HG03097 (cell line): ENCODE results near the gene SGTA.

Experiments
- ATAC-seq: cut with Tn5 transposase; IDR thresholded peaks from one replicate; pipeline ENCODE4 v1.9.1; 2021; ENCODE audit not compliant: unreplicated experiment, low FRiP score

The SGTA gene

DNA sequence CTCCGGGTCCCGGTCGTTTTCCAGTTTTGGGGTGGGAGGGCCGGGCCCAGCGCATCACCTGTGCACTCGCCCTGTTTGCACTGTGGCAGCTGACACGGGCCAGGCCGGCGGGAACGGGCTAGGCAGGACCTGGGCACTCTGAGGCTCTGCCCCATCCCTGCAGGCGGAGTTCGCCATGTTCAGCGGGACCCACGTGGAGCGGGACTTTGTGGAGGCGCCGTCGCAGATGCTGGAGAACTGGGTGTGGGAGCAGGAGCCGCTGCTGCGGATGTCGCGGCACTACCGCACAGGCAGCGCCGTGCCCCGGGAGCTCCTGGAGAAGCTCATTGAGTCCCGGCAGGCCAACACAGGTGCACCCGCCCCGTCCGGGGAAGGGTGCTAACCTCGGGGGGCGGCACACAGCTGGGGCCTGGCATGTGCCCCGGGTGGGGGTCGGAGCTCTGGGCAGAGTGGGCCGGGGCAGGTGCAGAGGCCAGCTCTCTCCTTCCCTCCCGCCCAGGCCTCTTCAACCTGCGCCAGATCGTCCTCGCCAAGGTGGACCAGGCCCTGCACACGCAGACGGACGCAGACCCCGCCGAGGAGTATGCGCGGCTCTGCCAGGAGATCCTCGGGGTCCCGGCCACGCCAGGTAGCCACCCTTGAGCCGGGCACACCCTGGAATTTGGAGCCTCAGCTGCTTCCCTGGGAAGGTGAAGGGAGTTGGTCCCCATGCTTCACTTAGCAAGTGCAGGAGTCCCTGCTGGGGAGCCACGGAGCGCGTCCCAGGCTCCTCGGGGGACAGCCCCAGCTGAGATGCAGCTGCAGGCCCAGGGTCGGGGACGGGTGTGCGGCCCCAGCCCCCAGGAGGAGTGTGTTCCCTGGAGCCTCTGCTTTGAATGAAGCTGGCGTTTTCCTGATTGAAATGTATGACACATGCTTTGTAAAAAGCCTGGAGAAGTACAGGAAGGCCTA lies 27.3 kb upstream of the SGTA start:
- no peak for ATAC-seq

DNA sequence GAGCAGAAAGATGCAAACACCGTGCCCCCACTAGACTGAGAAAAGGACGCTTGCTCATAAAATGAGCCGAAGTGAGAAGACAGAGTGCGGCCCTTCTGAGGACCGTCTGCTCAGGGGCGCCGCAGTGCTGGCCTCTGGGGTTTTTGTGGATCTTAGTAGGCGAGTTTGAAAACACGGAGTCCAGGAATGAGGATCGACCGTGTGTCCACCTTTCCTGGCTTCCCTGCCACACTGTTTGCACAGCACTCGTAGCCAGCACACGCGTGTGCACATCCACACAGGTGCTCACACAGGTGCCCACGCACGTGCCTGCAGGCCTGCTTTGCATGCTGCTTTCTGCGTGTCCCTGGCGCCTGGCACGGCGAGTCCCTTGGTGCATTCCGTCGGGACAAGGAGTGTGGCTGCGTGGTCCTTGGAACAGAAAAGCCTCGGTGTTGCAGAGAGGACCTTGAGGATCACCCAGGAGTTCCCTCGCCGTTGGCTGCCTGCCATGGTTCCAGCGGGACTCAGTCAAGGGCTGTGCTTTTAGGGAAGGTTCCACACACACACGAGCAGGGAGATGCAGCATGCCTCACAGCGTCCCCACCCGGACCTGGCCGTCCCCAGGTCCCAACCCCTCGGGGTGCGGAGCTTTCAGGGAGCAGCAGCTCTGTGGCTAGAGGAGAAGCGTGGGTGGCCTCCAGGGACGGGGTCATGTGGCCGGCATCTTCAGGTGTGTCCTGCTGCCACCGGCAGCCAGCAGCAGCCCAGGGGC lies 26.5 kb upstream of the SGTA start:
- no peak for ATAC-seq

DNA sequence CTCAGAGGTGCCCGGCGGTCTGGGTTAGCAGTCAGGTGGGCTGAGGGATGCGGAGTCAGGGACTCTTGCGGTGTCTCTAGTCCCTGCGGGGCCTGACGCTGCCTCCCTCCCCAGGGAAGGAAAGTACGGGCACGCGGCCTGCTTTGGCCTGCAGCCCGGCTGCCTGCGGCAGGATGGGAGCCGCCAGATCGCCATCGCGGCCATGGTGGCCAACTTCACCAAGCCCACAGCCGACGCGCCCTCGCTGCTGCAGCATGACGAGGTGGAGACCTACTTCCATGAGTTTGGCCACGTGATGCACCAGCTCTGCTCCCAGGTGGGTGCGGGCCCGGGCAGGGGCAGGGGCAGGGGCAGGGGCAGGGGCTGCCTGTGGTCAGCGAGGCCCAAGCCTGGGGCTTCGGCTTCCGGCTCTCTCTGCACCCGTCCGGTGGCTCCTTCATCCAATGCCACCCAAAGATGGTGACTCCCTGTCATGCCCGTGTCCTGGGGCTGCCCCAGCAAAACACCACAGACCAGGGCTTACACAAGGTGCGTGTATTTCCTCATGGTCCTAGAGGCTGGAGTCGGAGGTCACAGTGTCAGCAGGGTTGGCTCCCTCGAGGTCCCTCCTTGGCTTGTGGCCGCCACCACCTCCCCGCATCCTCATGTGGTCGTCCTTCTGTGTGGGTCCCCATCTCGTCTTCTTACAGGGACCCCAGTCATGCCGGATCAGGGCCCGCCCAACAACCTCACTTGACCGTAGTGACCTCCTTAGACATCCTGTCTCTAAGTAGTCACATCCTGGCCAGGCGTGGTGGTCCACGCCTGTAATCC lies 25.3 kb upstream of the SGTA start:
- ATAC-seq: no peak

DNA sequence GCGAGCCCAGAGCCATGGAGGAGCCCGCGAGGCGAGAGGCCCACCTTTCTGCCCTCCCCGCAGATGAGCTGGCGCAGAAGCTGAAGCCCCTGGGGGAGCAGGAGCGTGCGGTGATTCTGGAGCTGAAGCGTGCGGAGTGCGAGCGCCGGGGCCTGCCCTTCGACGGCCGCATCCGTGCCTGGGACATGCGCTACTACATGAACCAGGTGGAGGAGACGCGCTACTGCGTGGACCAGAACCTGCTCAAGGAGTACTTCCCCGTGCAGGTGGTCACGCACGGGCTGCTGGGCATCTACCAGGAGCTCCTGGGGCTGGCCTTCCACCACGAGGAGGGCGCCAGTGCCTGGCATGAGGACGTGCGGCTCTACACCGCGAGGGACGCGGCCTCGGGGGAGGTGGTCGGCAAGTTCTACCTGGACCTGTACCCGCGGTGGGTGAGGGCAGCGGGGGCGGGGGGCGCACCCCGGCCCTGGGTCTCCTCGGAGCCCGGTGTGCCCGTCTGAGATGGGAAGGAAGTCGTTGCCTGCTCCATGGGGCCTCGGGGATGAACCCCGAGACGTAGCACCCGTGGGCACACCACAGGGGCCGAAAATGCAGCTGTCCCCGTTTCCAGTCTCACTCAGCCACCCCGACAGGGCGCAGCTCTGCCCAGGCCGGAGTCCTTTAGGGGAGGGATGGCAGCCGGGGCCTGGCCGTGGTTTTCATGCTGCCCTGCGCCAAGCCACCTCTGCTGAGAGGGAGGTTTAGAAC lies 24.5 kb upstream of the SGTA start:
- no peak for ATAC-seq

DNA sequence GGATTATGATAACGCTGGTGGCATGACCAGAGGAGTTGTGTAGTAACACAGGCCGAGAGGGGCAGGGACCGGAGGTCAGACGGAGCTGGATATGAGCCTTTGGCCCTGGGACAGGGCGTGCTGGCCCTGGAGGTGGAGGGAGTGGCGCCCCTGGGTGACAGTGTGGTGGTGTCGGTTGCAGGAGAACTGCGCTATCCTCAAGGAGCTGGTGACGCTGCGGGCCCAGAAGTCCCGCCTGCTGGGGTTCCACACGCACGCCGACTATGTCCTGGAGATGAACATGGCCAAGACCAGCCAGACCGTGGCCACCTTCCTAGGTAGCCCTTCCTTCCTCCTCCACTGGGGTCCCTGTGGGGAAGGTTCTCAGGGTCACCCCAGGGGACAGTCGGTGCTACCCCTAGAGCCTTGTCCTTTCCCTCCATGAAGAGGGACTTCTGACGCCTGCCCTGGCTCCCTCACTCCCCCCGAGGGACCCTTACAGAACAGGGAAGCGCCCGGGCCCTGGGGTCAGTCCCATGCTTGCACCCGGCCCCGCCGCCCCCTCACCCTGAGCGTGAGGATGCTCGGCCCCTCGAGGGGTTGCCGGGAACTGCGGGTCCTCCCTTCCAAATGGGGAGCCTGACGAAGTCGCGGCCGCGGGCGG lies 23.8 kb upstream of the SGTA start:
- no peak for ATAC-seq

DNA sequence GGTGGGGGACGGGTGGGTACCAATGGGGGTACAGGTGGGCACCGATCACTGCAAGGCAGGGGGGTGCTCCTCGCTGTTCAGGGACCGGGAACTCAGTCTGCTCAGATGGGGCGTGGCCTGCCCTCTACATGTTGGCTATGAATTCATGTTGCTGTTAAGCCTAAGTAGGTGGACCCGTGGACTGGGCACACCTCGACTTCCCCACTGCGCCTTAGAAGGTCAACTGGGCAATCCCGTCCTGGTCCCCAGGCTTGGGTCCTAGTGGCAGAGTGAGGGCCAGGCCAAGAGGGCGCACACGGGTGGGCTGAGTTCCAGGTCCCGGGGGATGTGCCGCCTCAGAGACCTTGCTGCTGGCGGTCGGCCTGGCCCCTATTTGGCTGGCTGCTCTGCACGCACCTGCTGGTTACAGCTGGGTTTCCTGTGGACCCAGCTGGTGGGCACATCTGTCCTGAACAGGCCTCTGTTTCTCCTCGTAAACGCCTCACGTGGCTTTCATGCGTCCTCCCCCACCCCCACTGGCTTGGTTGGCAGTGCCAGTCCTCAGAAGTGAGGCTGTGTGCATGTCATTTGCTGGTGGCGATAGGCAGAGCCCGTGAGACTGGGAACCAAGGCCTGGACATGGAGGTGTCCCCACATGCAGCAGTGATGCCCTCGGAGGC lies 23.0 kb upstream of the SGTA start:
- ATAC-seq: no peak

DNA sequence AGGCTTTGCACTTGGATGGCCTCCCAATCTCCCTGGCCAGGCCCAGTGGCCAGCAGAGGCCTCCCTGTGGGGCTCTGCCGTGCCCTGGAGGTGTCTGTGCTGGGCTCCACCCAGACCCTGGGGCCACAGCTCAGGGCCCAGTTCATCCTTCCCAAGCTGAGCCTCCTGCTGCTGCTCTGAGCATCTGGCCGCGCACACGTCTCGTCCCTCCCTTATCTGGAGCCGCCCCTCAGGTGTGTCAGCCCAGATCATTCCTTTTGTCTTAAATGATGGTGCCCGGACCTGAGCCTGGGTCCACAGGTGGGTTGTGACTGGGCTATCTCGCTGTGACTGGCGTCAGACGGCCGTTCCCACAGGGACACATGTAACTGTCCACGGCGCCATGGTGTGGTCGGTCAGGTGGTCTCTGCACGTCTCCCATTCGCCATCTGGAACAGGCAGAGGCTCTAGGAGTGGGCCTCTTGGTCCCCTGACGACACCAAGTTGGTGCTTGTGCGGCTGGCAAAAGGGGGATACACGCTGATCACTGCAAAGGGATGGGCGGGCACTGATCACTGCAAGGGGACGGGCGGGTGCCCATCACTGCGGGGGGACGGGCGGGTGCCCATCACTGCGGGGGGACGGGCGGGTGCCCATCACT lies 22.3 kb upstream of the SGTA start:
- ATAC-seq: no peak

DNA sequence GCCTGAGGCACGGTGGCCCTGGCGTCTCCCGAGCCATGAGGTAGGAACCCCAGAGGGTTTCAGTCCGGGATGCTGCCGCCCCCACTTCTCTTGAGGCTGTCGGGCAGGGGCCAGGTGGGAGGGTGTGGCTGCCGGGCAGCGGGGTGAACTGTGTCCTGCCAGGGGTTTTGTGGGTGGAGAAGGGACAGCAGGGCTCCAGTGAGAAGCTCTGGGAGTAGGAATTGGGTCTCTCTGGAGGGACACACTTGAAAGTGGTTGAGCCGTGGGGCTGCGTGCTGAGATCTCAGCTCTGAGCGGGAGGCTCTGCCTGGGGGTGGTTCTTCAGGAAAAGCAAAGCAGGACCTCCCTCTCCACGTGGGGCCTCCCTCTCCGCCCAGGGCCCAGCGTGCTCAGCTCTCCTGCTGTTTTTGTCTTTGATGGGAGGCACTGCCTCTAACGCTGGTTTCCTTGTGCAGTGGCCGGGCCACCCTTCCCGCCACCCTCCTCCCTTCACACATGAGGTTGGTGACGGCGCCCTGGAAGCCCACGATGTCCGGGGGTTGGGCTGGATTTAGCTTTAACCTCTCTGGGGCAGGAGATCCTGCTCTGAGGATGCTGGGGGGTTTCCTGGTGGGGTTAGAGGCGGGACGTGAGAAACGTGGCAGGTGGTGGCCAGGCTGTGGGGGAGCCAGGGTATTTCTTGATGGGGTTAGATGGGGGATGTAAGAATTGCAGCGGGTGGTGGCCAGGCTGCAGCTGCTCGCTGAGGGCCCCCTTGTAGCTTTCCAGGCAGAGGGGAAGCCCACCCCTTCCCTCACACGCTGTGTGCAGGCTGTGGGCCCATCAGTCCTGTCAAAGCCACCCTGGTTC lies 21.3 kb upstream of the SGTA start:
- no peak for ATAC-seq

DNA sequence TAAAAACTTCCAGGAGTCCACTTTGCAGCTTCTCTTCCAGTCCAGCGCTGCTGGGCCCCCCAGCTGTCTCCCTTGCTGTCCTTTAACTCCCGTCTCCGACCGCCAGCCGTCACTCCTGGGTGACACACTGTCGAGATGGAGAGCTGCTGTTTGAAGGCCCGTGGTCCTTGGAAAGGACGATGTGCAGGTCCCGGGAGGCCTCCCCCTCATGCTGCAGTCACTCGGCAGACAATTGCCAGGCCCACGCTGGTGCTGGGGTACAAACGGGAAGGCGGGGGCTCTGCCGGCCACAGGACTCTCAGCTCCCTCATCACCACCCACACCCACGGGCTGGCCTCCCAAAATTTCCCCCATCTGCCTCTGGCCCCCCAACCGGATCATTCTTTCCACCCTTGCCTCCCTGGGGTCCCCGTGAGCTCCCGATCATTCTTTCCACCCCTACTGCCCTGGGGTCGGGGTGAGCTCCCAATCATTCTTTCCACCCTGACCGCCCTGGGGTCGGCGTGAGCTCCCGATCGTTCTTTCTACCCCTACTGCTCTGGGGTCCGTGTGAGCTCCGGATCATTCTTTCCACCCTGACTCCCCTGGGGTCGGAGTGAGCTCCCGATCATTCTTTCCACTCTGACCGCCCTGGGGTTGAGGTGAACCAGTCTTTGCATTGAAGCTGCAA lies 20.5 kb upstream of the SGTA start:
- no peak for ATAC-seq

DNA sequence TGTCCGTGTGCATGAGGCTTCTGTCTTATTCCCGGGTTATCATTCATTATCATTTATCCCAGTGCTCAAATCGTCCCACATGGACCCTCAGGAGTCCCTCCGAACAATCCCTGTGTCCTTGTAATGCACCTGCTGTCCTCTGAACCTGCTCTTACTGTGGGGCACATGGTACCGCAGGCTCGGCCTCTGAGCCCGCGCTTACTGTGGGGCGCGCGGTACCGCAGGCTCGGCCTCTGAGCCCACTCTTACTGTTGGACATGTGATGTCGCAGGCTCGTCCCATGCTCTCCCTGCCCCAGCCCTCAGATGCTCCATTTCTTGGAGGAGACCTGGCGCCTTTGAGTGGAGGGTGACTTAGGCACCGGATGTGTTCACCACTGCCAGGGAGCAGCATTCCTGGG lies 19.8 kb upstream of the SGTA start:
- ATAC-seq: no peak

DNA sequence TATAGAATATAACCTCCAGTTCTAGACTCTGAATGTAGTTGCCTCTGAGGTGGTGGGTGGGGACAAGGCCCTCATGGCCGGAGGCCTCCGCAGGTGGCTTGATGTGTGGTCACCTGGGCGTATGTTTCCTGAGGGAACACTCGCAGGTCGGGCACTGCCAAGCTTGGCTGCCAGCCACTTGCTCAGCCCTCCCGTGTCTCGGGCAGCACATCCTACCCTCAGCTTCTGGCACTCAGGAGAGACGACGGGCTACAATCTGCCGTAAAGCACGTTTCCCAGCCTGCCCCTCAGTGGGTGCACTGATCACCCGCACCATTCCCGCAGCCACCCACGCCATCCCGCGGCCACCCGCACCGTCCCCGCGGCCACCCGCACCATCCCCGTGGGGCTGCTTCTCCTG lies 17.4 kb upstream of the SGTA start:
- no peak for ATAC-seq

DNA sequence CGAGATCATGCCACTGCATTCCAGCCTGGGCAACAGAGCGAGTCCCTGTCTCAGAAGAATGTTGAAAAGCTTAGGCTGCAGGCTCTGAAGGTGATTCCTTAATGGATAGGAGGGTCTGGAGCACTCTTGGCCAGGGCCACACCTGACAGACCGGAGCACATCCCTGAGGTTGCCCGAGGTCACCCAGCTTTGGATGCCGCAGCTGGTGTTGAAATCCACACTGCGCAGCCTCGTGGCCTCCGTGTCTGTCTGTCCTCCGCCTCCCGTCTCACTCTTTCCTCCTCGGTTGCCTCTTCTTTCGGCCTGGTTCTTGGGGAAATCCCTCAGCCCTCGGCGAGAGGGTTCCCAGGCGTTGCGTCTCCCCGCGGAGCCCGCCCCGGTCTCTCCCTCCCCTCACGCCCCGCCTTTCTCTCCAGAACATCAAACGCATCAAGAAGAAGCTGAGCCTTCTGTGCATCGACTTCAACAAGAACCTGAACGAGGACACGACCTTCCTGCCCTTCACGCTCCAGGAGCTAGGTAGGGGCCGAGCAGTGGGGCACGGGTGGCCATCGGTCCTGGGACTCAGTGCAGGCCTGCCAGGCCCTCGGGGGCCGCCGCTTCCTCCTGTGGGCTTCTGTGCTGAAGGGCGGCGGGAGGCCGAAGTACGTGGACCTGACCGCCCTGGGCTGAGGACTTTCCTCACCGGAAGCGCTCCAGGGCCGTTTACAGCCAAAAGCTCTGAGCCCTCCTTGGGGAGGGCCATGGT lies 16.4 kb upstream of the SGTA start:
- ATAC-seq: no peak

DNA sequence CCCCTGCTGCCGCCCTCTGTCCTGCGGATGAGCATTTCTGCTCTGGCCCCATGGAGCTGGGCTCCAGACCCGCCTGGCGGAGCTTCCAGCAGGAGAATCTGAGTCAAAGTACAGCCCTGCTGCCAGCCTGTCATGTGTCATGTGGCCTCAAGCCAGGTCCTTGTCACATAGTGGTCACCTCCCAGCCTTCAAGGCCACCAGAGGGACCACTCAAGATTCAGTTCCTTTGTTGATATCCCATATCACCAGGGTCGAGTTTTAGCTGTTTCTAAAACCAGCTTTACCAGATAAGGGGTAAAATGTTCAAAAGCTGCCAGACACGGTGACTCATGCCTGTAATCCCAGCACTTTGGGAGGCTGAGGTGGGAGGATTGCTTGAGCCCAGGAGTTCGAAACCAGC lies 15.7 kb upstream of the SGTA start:
- ATAC-seq: no peak

DNA sequence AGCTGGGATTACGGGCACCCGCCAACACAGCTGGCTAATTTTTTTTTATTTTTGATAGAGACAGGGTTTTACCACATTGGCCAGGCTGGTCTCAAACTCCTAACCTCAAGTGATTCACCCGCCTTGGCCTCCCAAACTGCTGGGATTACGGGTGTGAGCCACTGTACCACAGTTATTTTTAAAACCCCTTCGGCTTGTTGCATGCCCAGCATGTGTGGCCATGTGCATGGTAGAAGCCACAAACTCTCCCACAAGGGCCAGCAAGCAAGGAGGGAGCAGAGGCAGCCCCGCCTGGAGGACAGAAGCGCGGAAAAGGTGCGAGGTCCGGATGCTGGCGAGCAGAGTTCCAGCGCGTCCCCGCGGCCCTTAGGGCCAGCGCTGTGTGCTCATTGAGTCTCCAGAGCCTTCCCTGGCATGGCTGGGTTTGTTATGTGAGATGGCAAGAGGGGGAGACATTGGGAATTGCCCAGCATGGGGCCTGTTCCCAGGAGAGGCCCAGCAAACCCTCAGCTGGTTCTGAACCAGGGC lies 15.1 kb upstream of the SGTA start:
- ATAC-seq: no peak

DNA sequence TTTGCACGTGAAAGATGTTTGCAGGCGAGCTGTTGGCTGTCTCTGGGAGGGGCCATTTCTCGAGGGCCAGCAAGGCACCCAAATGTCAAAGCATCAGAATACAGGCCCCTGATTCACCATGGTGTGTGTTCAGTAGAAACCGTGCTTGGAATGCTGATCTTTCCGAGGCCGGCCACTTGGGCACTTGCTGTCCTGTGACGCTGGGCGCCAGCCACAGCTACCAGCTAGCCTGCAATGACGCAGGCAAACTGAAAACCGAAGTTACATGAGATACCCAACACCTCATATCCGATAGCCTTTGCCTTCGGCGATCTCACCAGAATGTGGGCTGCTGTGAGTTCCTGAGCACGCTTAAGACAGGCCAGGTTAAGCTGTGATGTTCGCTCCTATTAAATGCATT lies 14.2 kb upstream of the SGTA start:
- ATAC-seq: no peak

DNA sequence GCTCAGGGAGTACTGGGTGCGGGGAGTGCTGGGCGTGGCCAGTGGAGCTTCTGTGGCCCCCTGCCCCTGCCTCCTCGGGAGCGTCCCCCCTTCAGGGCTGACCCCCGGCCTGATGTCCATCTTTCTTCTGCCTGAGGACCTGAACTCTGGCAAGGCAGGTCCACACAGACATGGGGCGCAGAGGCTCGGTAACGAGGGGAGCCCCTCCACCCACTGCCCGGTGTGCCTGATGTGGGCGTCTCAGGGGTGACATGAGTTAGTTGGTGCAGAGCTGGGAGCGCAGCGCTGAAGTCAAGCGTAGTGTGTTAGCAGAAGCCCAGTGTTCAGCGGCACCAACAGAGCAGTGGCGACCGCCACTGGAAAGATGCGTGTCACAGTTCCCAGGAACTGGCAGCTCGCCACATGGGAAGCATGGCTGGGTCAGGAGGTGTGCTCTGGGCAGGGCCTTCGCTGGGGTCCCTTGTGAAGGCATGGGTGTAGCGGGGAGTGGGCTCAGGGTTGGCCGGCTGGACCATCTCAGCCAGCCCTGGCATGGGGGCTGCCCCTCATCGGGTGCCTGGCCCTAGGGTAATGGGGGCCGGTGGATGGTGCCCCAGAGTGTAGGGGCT lies 13.7 kb upstream of the SGTA start:
- no peak for ATAC-seq
